Stimulated activated CD4-positive, alpha-beta T cell treated with anti-CD3 and anti-CD28 coated beads, Interleukin-4, amount 100 ng/mL, for 4 hours (primary cell): ENCODE data around the gene SNRNP25.
"Not testable (repeated sequence)": the region's sequence is repeated elsewhere in the genome, so short reads cannot be mapped to it uniquely, and the experiment has no call there.

Experiments used
- DNase-seq, 2 experiments: peaks; one replicate each; pipeline ENCODE4 v3.0.0-alpha.2; 2020

The SNRNP25 gene

GRCh38 chr16:53346-54236 lies at the start of gene SNRNP25, which contains the start of gene POLR3K:
Gene SNRNP25, plus strand, starts transcription at chr16:53828. Its CDS starts 189 bp downstream, at chr16:54017.
Gene POLR3K, minus strand, starts transcription at chr16:53608. Its CDS starts 22 bp downstream, at chr16:53586.
- DNase-seq, result peak; percentile 98

GRCh38 chr16:9903-10665 lies 43.5 kb upstream of the SNRNP25 start:
- peak in 1 of 2 experiments; percentile 5 for DNase-seq

GRCh38 chr16:10772-11171 lies 42.9 kb upstream of the SNRNP25 start:
- DNase-seq, result peak; percentile 77 to 89

GRCh38 chr16:17062-17765 lies 36.4 kb upstream of the SNRNP25 start:
- DNase-seq, result not testable (repeated sequence)

- not testable (repeated sequence) for DNase-seq
Measured at GRCh38 chr16:20886-21285, 32.7 kb upstream of the SNRNP25 start.

- not testable (repeated sequence) for DNase-seq
Measured at GRCh38 chr16:24151-24550, 29.5 kb upstream of the SNRNP25 start.

GRCh38 chr16:25926-26348 lies 27.7 kb upstream of the SNRNP25 start:
- DNase-seq, result not testable (repeated sequence)

GRCh38 chr16:30627-31026 lies 23.0 kb upstream of the SNRNP25 start:
- DNase-seq, result not testable (repeated sequence)

- not testable (repeated sequence) for DNase-seq
Measured at GRCh38 chr16:33154-33876, 20.3 kb upstream of the SNRNP25 start.

GRCh38 chr16:33877-34647 lies 19.6 kb upstream of the SNRNP25 start:
- DNase-seq, result no peak

GRCh38 chr16:34648-34987 lies 19.0 kb upstream of the SNRNP25 start:
- no peak for DNase-seq

GRCh38 chr16:35011-35677 lies 18.5 kb upstream of the SNRNP25 start:
- DNase-seq, result no peak

- no peak for DNase-seq
Measured at GRCh38 chr16:35678-36305, 17.8 kb upstream of the SNRNP25 start.

- no peak for DNase-seq
Measured at GRCh38 chr16:36336-36984, 17.2 kb upstream of the SNRNP25 start.

GRCh38 chr16:37511-37910 lies 16.1 kb upstream of the SNRNP25 start:
- DNase-seq, result no peak

GRCh38 chr16:38206-38605 lies 15.4 kb upstream of the SNRNP25 start:
- DNase-seq, result not testable (repeated sequence)

- peak; percentile 21 to 43 for DNase-seq
Measured at GRCh38 chr16:38941-39892, 14.4 kb upstream of the SNRNP25 start.

- no peak for DNase-seq
Measured at GRCh38 chr16:41439-42068, 12.1 kb upstream of the SNRNP25 start.
